ENCODE results near the gene EYS. TPM values are rescaled to one million over a fixed set of nuclear protein-coding genes. Genes with fewer than 3 reads are reported as not detected.

EYS gene
- total RNA-seq, 3 donors from 2014 or later, result 1.3 to 2.9 TPM; not detected in 1

GRCh38 chr6:64737418-64737817, 969.6 kb downstream of the EYS start:
- no peak for TF ChIP-seq CTCF (IDR thresholded peaks at IDR 0.05)
- TF ChIP-seq POLR2AphosphoS5 (IDR thresholded peaks at IDR 0.05), result no peak
- no peak for TF ChIP-seq POLR2A (IDR thresholded peaks at IDR 0.05)
- H3K27me3 ChIP-seq, result no peaks in the 10 kb centered on the region
- intact Hi-C loops (cut with DNase I; ENCODE audit: low total_unique reads), result no loop called here

DNA sequence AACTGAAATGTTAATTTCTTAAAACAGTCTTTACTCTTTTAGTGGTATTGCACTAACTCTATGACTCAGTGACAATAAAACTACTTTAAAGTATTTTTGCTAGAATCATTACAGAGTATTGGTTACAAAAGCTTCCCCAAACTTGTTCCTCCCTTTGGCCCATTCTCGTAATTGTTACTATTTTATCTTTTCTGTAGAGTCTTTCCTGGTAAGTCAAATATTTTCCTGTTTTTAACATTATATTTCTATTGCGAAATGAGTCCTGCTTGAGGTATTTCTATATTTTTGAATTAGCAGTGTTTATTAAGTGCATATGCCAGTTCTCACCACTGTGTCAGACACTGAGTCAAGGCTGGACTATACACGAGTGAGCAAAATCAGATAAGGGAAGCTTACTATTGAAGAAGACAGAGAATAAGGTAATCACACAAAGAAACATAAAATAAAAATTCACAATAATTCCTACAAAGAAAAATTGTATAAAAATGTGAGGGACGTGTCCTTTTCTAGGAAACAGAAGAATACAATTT, 970.5 kb downstream of the EYS start:
- intact Hi-C loops (cut with DNase I; ENCODE audit: low total_unique reads), result no loop called here
- no peaks in the 10 kb centered on the region for H3K4me1 ChIP-seq
- H3K27me3 ChIP-seq, result no peaks in the 10 kb centered on the region
- no peaks in the 10 kb centered on the region for H3K36me3 ChIP-seq
- no peaks in the 10 kb centered on the region for H3K9me3 ChIP-seq
- no peak overlapping the region for H3K27ac ChIP-seq
- TF ChIP-seq POLR2A (IDR thresholded peaks at IDR 0.05), result no peak
- no peak for TF ChIP-seq CTCF (IDR thresholded peaks at IDR 0.05)
- TF ChIP-seq POLR2AphosphoS5 (IDR thresholded peaks at IDR 0.05), result no peak
- DNase-seq (ENCODE audit: low spot score in 2 of 2), result no peak
- H3K4me3 ChIP-seq, result no peak overlapping the region

More at GRCh38 chr6:64737418-64737817, 969.6 kb downstream of the EYS start:
- H3K9me3 ChIP-seq, result no peaks in the 10 kb centered on the region
- H3K27ac ChIP-seq, result no peak overlapping the region
- DNase-seq (ENCODE audit: low spot score in 2 of 2), result no peak
- no peaks in the 10 kb centered on the region for H3K4me1 ChIP-seq
- no peak overlapping the region for H3K4me3 ChIP-seq
- no peaks in the 10 kb centered on the region for H3K36me3 ChIP-seq

DNA sequence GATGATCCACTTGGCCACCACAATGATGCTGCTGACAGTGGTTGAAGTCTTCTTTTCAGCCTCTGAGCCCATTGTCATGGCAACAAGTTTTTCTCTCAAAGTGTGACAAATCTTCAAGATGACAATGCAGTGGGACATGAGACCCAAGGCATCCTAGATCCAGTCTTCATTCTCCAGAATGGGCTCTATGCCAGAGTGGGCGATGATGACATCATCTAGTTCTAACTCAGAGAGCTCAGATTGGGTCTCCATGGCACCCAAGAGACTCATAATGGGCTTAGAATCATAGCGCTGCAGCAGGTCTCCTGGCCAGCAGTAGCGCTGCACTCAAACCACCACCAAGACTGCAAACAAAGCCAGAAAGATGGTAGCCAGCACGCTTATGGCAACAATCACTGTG, 973.6 kb downstream of the EYS start:
- TF ChIP-seq POLR2AphosphoS5 (IDR thresholded peaks at IDR 0.05) (no peak), CTCF (IDR thresholded peaks at IDR 0.05) (no peak), POLR2A (IDR thresholded peaks at IDR 0.05) (no peak)
- no peak for DNase-seq (ENCODE audit: low spot score in 2 of 2)
- no peaks in the 10 kb centered on the region for H3K36me3 ChIP-seq
- H3K4me3 ChIP-seq, result no peak overlapping the region
- H3K27ac ChIP-seq, result no peak overlapping the region
- no peaks in the 10 kb centered on the region for H3K9me3 ChIP-seq
- no peaks in the 10 kb centered on the region for H3K27me3 ChIP-seq
- intact Hi-C loops (cut with DNase I; ENCODE audit: low total_unique reads), result no loop called here
- no peaks in the 10 kb centered on the region for H3K4me1 ChIP-seq

DNA sequence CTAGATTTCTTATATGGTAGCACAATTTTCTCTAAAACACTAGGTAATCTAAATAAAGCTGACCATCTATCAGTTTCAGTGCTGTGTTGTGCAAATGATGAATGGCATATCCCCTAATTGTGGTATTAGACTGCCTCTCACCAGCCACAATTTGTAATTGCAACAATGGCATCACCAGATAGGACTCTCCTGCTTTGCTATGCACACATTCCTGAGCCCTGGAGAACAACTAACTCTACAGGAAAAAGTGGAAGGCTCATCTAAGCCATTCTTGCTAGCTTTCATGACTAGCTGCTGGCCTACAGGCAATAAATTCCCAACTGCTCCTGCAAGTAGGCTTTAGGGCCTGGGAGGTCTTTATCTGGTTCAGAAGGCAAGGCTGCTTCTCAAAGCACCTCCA, 974.1 kb downstream of the EYS start:
- H3K27me3 ChIP-seq, result no peaks in the 10 kb centered on the region
- H3K4me3 ChIP-seq, result no peak overlapping the region
- no peak for DNase-seq (ENCODE audit: low spot score in 2 of 2)
- TF ChIP-seq POLR2AphosphoS5 (IDR thresholded peaks at IDR 0.05), result no peak
- no peak for TF ChIP-seq POLR2A (IDR thresholded peaks at IDR 0.05)
- no peak for TF ChIP-seq CTCF (IDR thresholded peaks at IDR 0.05)
- intact Hi-C loops (cut with DNase I; ENCODE audit: low total_unique reads), result no loop called here
- H3K27ac ChIP-seq, result no peak overlapping the region
- H3K9me3 ChIP-seq, result no peaks in the 10 kb centered on the region
- H3K4me1 ChIP-seq, result no peaks in the 10 kb centered on the region
- H3K36me3 ChIP-seq, result no peaks in the 10 kb centered on the region

- intact Hi-C loops (cut with DNase I; ENCODE audit: low total_unique reads), result no loop called here
- H3K4me3 ChIP-seq, result no peak overlapping the region
- no peak for DNase-seq (ENCODE audit: low spot score in 2 of 2)
- no peaks in the 10 kb centered on the region for H3K36me3 ChIP-seq
- no peak overlapping the region for H3K27ac ChIP-seq
- no peaks in the 10 kb centered on the region for H3K9me3 ChIP-seq
- TF ChIP-seq POLR2AphosphoS5 (IDR thresholded peaks at IDR 0.05), result no peak
- no peak for TF ChIP-seq CTCF (IDR thresholded peaks at IDR 0.05)
- TF ChIP-seq POLR2A (IDR thresholded peaks at IDR 0.05), result no peak
- H3K4me1 ChIP-seq, result no peaks in the 10 kb centered on the region
- no peaks in the 10 kb centered on the region for H3K27me3 ChIP-seq
Measured at GRCh38 chr6:64729522-64729921, 977.5 kb downstream of the EYS start.

Data from breast epithelium (tissue), 4 donors.